Neural cell (in vitro differentiated cells): ENCODE results near the gene MIA2.

Source experiments
- EP300 ChIP-seq: fragments of 450-650 bp; conservative IDR thresholded peaks from 2 replicates; pipeline ENCODE4 v1.6.1; 2014; ENCODE audit warnings: antibody characterized with exemption, mild to moderate bottlenecking, moderate library complexity; ENCODE audit not compliant: poor library complexity, severe bottlenecking
- EZH2 ChIP-seq: fragments of 200-600, 300-800 bp; shearing (Covaris generic), sonication (generic); IDR thresholded peaks from 2 replicates; pipeline ENCODE4 v1.6.1; 2014; ENCODE audit warnings: antibody characterized with exemption, low read length, borderline replicate concordance, mild to moderate bottlenecking; ENCODE audit not compliant: insufficient read depth, poor library complexity, severe bottlenecking
- MXI1 ChIP-seq: fragments of 450-650 bp; conservative IDR thresholded peaks from 2 replicates; pipeline ENCODE4 v1.6.1; 2014; ENCODE audit warnings: antibody characterized with exemption, mild to moderate bottlenecking; ENCODE audit not compliant: poor library complexity, severe bottlenecking
- POLR2AphosphoS5 ChIP-seq: IDR thresholded peaks from 2 replicates; pipeline ENCODE4 v1.6.1; 2012
- RAD21 ChIP-seq: fragments of 450-650 bp; conservative IDR thresholded peaks from 2 replicates; pipeline ENCODE4 v1.6.1; 2014; ENCODE audit warnings: antibody characterized with exemption, mild to moderate bottlenecking, moderate library complexity
- SMC3 ChIP-seq: fragments of 450-650 bp; conservative IDR thresholded peaks from 2 replicates; pipeline ENCODE4 v1.6.1; 2014; ENCODE audit warnings: antibody characterized with exemption, mild to moderate bottlenecking, moderate library complexity; ENCODE audit not compliant: poor library complexity
- TAF1 ChIP-seq: IDR thresholded peaks from 2 replicates; pipeline ENCODE4 v1.6.1; 2012; ENCODE audit warnings: low read depth
- TF ChIP-seq, protein P1 (sequence below): fragments of 450-650 bp; IDR thresholded peaks from 2 replicates; pipeline ENCODE4 v1.5.1; 2014; ENCODE audit warnings: antibody characterized with exemption, mild to moderate bottlenecking, moderate library complexity; ENCODE audit not compliant: poor library complexity, severe bottlenecking
- TF ChIP-seq, protein P2 (sequence below): IDR thresholded peaks from 2 replicates; pipeline ENCODE4 v1.6.1; 2012; ENCODE audit warnings: borderline replicate concordance

DNA sequence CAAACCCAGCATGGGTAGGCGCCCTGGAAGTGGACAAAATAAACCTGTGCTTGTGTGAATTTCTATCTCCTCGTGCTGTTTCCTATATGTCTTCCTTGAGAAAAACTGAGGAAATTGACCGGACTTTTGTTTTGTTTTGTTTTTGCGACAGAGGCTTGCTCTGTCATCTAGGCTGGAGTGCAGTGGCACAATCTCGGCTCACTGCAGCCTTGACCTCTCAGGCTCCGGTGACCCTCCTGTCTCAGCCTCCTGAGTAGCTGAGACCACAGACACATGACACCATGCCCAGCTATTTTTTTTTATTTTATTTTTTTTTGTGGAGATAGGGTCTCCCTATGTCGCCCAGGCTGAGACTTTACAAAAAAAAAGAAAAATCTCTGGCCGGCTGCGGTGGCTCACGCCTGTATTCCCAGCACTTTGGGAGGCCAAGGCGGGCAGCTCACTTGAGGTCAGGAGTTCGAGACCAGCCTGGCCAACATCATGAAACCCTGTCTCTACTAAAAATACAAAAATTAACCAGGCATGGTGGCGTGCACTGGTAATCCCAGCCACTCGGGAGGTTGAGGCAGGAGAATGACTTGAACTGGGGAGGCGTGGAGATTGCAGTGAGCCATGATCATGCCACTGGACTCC, 22.5 kb upstream of the MIA2 start:
- TF ChIP-seq, protein P1, sequence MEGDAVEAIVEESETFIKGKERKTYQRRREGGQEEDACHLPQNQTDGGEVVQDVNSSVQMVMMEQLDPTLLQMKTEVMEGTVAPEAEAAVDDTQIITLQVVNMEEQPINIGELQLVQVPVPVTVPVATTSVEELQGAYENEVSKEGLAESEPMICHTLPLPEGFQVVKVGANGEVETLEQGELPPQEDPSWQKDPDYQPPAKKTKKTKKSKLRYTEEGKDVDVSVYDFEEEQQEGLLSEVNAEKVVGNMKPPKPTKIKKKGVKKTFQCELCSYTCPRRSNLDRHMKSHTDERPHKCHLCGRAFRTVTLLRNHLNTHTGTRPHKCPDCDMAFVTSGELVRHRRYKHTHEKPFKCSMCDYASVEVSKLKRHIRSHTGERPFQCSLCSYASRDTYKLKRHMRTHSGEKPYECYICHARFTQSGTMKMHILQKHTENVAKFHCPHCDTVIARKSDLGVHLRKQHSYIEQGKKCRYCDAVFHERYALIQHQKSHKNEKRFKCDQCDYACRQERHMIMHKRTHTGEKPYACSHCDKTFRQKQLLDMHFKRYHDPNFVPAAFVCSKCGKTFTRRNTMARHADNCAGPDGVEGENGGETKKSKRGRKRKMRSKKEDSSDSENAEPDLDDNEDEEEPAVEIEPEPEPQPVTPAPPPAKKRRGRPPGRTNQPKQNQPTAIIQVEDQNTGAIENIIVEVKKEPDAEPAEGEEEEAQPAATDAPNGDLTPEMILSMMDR: no peak
- TF ChIP-seq EP300 (no peak), MXI1 (no peak), TAF1 (no peak), POLR2AphosphoS5 (no peak), RAD21 (no peak), EZH2 (no peak), SMC3 (no peak)
- TF ChIP-seq, protein P2, sequence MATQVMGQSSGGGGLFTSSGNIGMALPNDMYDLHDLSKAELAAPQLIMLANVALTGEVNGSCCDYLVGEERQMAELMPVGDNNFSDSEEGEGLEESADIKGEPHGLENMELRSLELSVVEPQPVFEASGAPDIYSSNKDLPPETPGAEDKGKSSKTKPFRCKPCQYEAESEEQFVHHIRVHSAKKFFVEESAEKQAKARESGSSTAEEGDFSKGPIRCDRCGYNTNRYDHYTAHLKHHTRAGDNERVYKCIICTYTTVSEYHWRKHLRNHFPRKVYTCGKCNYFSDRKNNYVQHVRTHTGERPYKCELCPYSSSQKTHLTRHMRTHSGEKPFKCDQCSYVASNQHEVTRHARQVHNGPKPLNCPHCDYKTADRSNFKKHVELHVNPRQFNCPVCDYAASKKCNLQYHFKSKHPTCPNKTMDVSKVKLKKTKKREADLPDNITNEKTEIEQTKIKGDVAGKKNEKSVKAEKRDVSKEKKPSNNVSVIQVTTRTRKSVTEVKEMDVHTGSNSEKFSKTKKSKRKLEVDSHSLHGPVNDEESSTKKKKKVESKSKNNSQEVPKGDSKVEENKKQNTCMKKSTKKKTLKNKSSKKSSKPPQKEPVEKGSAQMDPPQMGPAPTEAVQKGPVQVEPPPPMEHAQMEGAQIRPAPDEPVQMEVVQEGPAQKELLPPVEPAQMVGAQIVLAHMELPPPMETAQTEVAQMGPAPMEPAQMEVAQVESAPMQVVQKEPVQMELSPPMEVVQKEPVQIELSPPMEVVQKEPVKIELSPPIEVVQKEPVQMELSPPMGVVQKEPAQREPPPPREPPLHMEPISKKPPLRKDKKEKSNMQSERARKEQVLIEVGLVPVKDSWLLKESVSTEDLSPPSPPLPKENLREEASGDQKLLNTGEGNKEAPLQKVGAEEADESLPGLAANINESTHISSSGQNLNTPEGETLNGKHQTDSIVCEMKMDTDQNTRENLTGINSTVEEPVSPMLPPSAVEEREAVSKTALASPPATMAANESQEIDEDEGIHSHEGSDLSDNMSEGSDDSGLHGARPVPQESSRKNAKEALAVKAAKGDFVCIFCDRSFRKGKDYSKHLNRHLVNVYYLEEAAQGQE: no peak
